ENCODE results near the gene TRIOBP. TPM values are rescaled to one million over a fixed set of nuclear protein-coding genes. Genes with fewer than 3 reads are reported as not detected.

The TRIOBP gene
- total and polyA plus RNA-seq, 2 of the 4 experiments (the other 2 are of a cell fraction): 46.4 to 69.8 TPM

DNA sequence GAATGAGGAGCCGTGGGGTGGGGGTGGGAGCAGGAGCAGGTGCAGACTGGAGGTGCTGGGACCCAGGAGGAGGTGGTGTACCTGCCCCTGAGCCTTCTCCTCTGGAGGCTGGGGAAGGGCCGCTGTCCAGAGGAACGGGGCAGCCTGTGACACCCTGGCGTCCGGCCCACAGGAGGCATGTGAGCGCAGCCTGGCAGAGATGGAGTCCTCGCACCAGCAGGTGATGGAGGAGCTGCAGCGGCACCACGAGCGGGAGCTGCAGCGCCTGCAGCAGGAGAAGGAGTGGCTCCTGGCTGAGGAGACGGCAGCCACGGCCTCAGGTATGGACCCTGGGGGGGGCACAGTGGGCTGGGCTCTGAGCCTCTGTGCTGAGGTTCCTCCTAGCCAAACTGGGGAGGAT is 68.7 kb downstream of the TRIOBP start:
- Histone ChIP-seq H3K9ac (ENCODE audit: low read depth, low read length) (no peak overlapping the region), H3K9me3 (ENCODE audit: control insufficient read depth, insufficient read depth, low read length) (no peaks in the 10 kb centered on the region), H3K4me2 (ENCODE audit: low read depth, low read length) (no peak overlapping the region), H4K91ac (ENCODE audit: insufficient read depth, low read depth, low read length) (no peak overlapping the region), H3K4me1 (ENCODE audit: control insufficient read depth, insufficient read depth, low read length) (no peaks in the 10 kb centered on the region), H3K56ac (ENCODE audit: extremely low read depth, insufficient read depth, low read length) (no peak overlapping the region), H3K27me3 (ENCODE audit: control insufficient read depth, insufficient read depth, low read length) (no peaks in the 10 kb centered on the region), H3K36me3 (ENCODE audit: control insufficient read depth, insufficient read depth, low read length) (peaks cover 58% of the 10 kb centered on the region), H2BK5ac (ENCODE audit: low read depth, low read length, poor library complexity, severe bottlenecking) (no peak overlapping the region), H2BK15ac (ENCODE audit: low read depth, low read length) (no peak overlapping the region), H2AK9ac (replicated peaks; ENCODE audit: low read depth, low read length, poor library complexity) (peak overlapping the region; percentile 70), H3K14ac (replicated peaks; ENCODE audit: low read depth, low read length) (no peak overlapping the region), H2BK20ac (ENCODE audit: low read depth, low read length) (no peak overlapping the region), H3K4ac (ENCODE audit: low read depth, low read length) (no peak overlapping the region), H3K23ac (ENCODE audit: low read depth, low read length) (no peak overlapping the region), H3K4me3 (ENCODE audit: insufficient read depth, low read depth, low read length) (no peak overlapping the region), H4K5ac (ENCODE audit: low read depth, low read length) (no peak overlapping the region), H4K20me1 (ENCODE audit: insufficient read depth, low read length) (peaks cover 12% of the 10 kb centered on the region; the same call in 1 of the 2 replicates), H3K27ac (ENCODE audit: insufficient read depth, low read length) (no peak overlapping the region), H2AFZ (replicated peaks; ENCODE audit: low read length, poor library complexity) (no peak overlapping the region), H2AK5ac (ENCODE audit: low read depth, low read length) (no peak overlapping the region), H2BK120ac (ENCODE audit: low read depth, low read length) (no peak overlapping the region), H3K18ac (ENCODE audit: low read depth, low read length) (no peak overlapping the region), H4K8ac (ENCODE audit: low read depth in 2 of 2, low read length in 2 of 2) (no peak overlapping the region), H3K9me1 (ENCODE audit: insufficient read depth, low read length) (peaks cover 6% of the 10 kb centered on the region), H3K79me1 (ENCODE audit: low read depth in 1 of 2, low read length in 2 of 2) (peaks cover 18 to 62% of the 10 kb centered on the region in 2 experiments)
- ATAC-seq (ENCODE audit: low read depth) (no peak), DNase-seq (no peak)
- POLR2A ChIA-PET (ENCODE audit: unreplicated experiment): no interaction called here
- 93% methylated on average over 3 of the region's 13 CpGs; no CpG with 5 or more reads in 1 of the 2 experiments for WGBS, 2 experiments (ENCODE audit: extremely low coverage in 2 of 2, insufficient read length in 1 of 2)
- intact Hi-C loops (cut with micrococcal nuclease): no loop called here
- dilution Hi-C loops (cut with HindIII; ENCODE audit: low sequenced_read_pairs, unreplicated experiment): no loop called here
- CTCF ChIA-PET: no interaction called here
- BruUV-seq (replicated peaks): no TSS peak
- no peak for TF ChIP-seq RCOR1 (IDR thresholded peaks at IDR 0.05; ENCODE audit: insufficient replicate concordance, low read length)
- no peak for TF ChIP-seq RFX5 (IDR thresholded peaks at IDR 0.05; ENCODE audit: low read depth, low read length)
- TF ChIP-seq BHLHE40 (IDR thresholded peaks at IDR 0.05; ENCODE audit: low read depth, low read length): no peak
- no peak for TF ChIP-seq CEBPB (IDR thresholded peaks at IDR 0.05; ENCODE audit: low read depth, low read length)
- TF ChIP-seq, protein P1, sequence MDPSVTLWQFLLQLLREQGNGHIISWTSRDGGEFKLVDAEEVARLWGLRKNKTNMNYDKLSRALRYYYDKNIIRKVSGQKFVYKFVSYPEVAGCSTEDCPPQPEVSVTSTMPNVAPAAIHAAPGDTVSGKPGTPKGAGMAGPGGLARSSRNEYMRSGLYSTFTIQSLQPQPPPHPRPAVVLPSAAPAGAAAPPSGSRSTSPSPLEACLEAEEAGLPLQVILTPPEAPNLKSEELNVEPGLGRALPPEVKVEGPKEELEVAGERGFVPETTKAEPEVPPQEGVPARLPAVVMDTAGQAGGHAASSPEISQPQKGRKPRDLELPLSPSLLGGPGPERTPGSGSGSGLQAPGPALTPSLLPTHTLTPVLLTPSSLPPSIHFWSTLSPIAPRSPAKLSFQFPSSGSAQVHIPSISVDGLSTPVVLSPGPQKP (IDR thresholded peaks at IDR 0.05; ENCODE audit: borderline replicate concordance, low read depth, low read length): no peak
- no peak for TF ChIP-seq CHD1 (IDR thresholded peaks at IDR 0.05; ENCODE audit: low read depth, low read length)
- no peak for TF ChIP-seq CTCF (conservative IDR thresholded peaks at IDR 0.05; ENCODE audit: low read depth, low read length)
- TF ChIP-seq, protein P2, sequence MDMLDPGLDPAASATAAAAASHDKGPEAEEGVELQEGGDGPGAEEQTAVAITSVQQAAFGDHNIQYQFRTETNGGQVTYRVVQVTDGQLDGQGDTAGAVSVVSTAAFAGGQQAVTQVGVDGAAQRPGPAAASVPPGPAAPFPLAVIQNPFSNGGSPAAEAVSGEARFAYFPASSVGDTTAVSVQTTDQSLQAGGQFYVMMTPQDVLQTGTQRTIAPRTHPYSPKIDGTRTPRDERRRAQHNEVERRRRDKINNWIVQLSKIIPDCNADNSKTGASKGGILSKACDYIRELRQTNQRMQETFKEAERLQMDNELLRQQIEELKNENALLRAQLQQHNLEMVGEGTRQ (IDR thresholded peaks at IDR 0.05; ENCODE audit: low read depth, low read length): no peak
- TF ChIP-seq MAFK (IDR thresholded peaks at IDR 0.05; ENCODE audit: low read depth, low read length): no peak
- TF ChIP-seq RAD21 (IDR thresholded peaks at IDR 0.05; ENCODE audit: low read length): no peak
- no peak for TF ChIP-seq POLR2A (IDR thresholded peaks at IDR 0.05; ENCODE audit: low read depth, low read length)
- no peak for TF ChIP-seq SMC3 (IDR thresholded peaks at IDR 0.05; ENCODE audit: low read depth, low read length)
- no peak for TF ChIP-seq FOS (IDR thresholded peaks at IDR 0.05; ENCODE audit: low read depth, low read length)
- no peak for TF ChIP-seq NFE2L2 (IDR thresholded peaks at IDR 0.05; ENCODE audit: low read depth, low read length)
- no peak for TF ChIP-seq MXI1 (IDR thresholded peaks at IDR 0.05; ENCODE audit: borderline replicate concordance, low read depth, low read length)
- TF ChIP-seq MAZ (IDR thresholded peaks at IDR 0.05; ENCODE audit: borderline replicate concordance, low read depth, low read length): no peak
- in situ Hi-C loops (cut with MboI; ENCODE audit: low sequenced_read_pairs): no loop called here

Measured in IMR-90 (cell line).